ENCODE data around the gene ECSCR. TPM values are rescaled to one million over a fixed set of nuclear protein-coding genes. Genes with fewer than 3 reads are reported as not detected.

Gene ECSCR
- total RNA-seq, 1 experiment from 2014 or later, result not detected

- intact Hi-C loops (cut with micrococcal nuclease; ENCODE audit: unreplicated experiment), result no loop called here
- ChIA-PET CTCF (interaction anchor here (1.2 kb wide), 1 partner anchor 97 kb away, joined by 4 read pairs; no protein-coding TSS in a partner anchor), POLR2A (no interaction called here)
- ATAC-seq, result peak; percentile 20; the same call in 1 of the 2 replicates
- Histone ChIP-seq H3K27me3 (ENCODE audit: control insufficient read depth, insufficient read depth, low read length) (no peaks in the 10 kb centered on the region), H3K4me3 (ENCODE audit: low read depth in 2 of 2, low read length in 2 of 2) (no peak overlapping the region), H3K4me1 (ENCODE audit: control insufficient read depth, insufficient read depth, low read length) (no peaks in the 10 kb centered on the region), H3K27ac (ENCODE audit: low read length) (no peak overlapping the region), H3K36me3 (ENCODE audit: control insufficient read depth, insufficient read depth, low read length) (no peaks in the 10 kb centered on the region), H3K9me3 (ENCODE audit: control insufficient read depth, insufficient read depth, low read depth, low read length) (no peaks in the 10 kb centered on the region)
- TF ChIP-seq TCF7L2 (IDR thresholded peaks at IDR 0.05; ENCODE audit: low read depth, low read length) (no peak), POLR2AphosphoS5 (IDR thresholded peaks at IDR 0.05; ENCODE audit: low read depth, low read length) (no peak), REST (IDR thresholded peaks at IDR 0.05; ENCODE audit: insufficient read depth in 1 of 2, low read depth in 2 of 2, low read length in 1 of 2) (no peak), CTCF (IDR thresholded peaks at IDR 0.05) (no peak)
- in situ Hi-C loops (cut with HindIII; ENCODE audit: low pct_unique_long_range_greater_than_20kb, low sequenced_read_pairs), result loop anchor here (25.0 kb wide), 1 partner anchor 96 kb away; no protein-coding TSS in a partner anchor
- no TSS peak for BruUV-seq (replicated peaks)
- no peak for DNase-seq (ENCODE audit: low read depth, low spot score)
Measured at GRCh38 chr5:139416651-139417050, 45.9 kb downstream of the ECSCR start.

- TF ChIP-seq CTCF (IDR thresholded peaks at IDR 0.05) (no peak), REST (IDR thresholded peaks at IDR 0.05; ENCODE audit: insufficient read depth in 1 of 2, low read depth in 2 of 2, low read length in 1 of 2) (no peak), TCF7L2 (IDR thresholded peaks at IDR 0.05; ENCODE audit: low read depth, low read length) (no peak), SIN3A (IDR thresholded peaks at IDR 0.05; ENCODE audit: borderline replicate concordance, insufficient read depth, low read depth, low read length) (no peak), POLR2AphosphoS5 (IDR thresholded peaks at IDR 0.05; ENCODE audit: low read depth, low read length) (no peak)
- intact Hi-C loops (cut with micrococcal nuclease; ENCODE audit: unreplicated experiment), result no loop called here
- no peak overlapping the region for H3K4me3 ChIP-seq (ENCODE audit: low read depth in 2 of 2, low read length in 2 of 2)
- no peak overlapping the region for H3K27ac ChIP-seq (ENCODE audit: low read length)
- in situ Hi-C loops (cut with HindIII; ENCODE audit: low pct_unique_long_range_greater_than_20kb, low sequenced_read_pairs), result loop anchor here (25.0 kb wide), 1 partner anchor 96 kb away; no protein-coding TSS in a partner anchor
- H3K9me3 ChIP-seq (ENCODE audit: control insufficient read depth, insufficient read depth, low read depth, low read length), result no peaks in the 10 kb centered on the region
- H3K36me3 ChIP-seq (ENCODE audit: control insufficient read depth, insufficient read depth, low read length), result no peaks in the 10 kb centered on the region
- ATAC-seq (no peak), DNase-seq (ENCODE audit: low read depth, low spot score) (no peak)
- H3K27me3 ChIP-seq (ENCODE audit: control insufficient read depth, insufficient read depth, low read length), result no peaks in the 10 kb centered on the region
- no peaks in the 10 kb centered on the region for H3K4me1 ChIP-seq (ENCODE audit: control insufficient read depth, insufficient read depth, low read length)
- POLR2A ChIA-PET, result no interaction called here
- no TSS peak for BruUV-seq (replicated peaks)
- CTCF ChIA-PET, result interaction anchor here (1.2 kb wide), 1 partner anchor 98 kb away, joined by 4 read pairs; no protein-coding TSS in a partner anchor
Measured at GRCh38 chr5:139415869-139416268, 46.7 kb downstream of the ECSCR start.
